Kidney (tissue), 14 donors: ENCODE data around the gene NECTIN4. TPM values are rescaled to one million over a fixed set of nuclear protein-coding genes. Genes with fewer than 3 reads are reported as not detected.

ENCODE experiments used
- DNase-seq, 5 donors: peaks; one replicate each; pipeline ENCODE4 v3.0.0-alpha.2; 2013 to 2020
- FAIRE-seq: peaks from 2 replicates; lab custom pipeline; 2012; peaks lifted over from hg19 to GRCh38; lab: Jason Lieb, UNC
- H3K27ac ChIP-seq, 2 donors: one replicate each; pipeline ENCODE4 v1.7.0; 2013; ENCODE audit warnings: low read depth in 2 of 2, low read length in 2 of 2, inconsistent platforms in 1 of 2
- H3K27me3 ChIP-seq: one replicate; pipeline ENCODE4 v1.7.1; 2013; ENCODE audit warnings: low read length, inconsistent platforms; ENCODE audit not compliant: control insufficient read depth, insufficient read depth
- H3K36me3 ChIP-seq, 3 donors: one replicate each; pipeline versions ENCODE4 v1.7.0 to v1.7.1; 2013; ENCODE audit warnings: low read length in 3 of 3, control low read depth in 1 of 3, inconsistent platforms in 1 of 3; ENCODE audit not compliant: insufficient read depth in 3 of 3, control insufficient read depth in 2 of 3
- H3K4me1 ChIP-seq, 3 donors: one replicate each; pipeline versions ENCODE4 v1.7.0 to v1.7.1; 2013; ENCODE audit warnings: low read length in 3 of 3, inconsistent platforms in 1 of 3, low read depth in 1 of 3; ENCODE audit not compliant: control insufficient read depth in 2 of 3, insufficient read depth in 2 of 3
- H3K4me3 ChIP-seq, 3 donors: one replicate each; pipeline versions ENCODE4 v1.7.0 to v1.8.1; 2013; ENCODE audit warnings: low read length in 3 of 3, control low read depth in 1 of 3, inconsistent platforms in 1 of 3
- H3K9ac ChIP-seq, 3 donors: one replicate each; pipeline versions ENCODE4 v1.7.0 to v1.7.1; 2013; ENCODE audit warnings: low read length in 3 of 3, control low read depth in 1 of 3, inconsistent platforms in 1 of 3
- H3K9me3 ChIP-seq, 3 donors: one replicate each; pipeline versions ENCODE4 v1.7.0 to v1.7.1; 2013; ENCODE audit warnings: low read length in 3 of 3, control low read depth in 1 of 3, inconsistent platforms in 1 of 3; ENCODE audit not compliant: control insufficient read depth in 2 of 3, insufficient read depth in 1 of 3
- intact Hi-C: fragments of 100-400 bp; cut with DNase I; formaldehyde crosslinking; loops from one replicate; pipeline ENCODE4 v1.11.1; 2022
- polyA plus RNA-seq: library from polyadenylated mRNA; stranded (reverse); fragments of 350-450 nt; fragmentation: Illumina TruSeq; extraction: RNeasy Lipid Tissue Mini Kit (QIAGEN cat#74804); gene quantifications from one replicate; pipeline ENCODE4 v1.2.3, GENCODE V29; 2014; ENCODE audit warnings: low read depth, low replicate concordance; ENCODE audit not compliant: insufficient read depth
- total RNA-seq: library from RNA; stranded (reverse); fragmentation: NEBNext Ultra II Directional; extraction: Animal tissue kit (Norgen Biotek cat#: 25700); gene quantifications from one replicate; pipeline ENCODE4 v1.2.1, GENCODE V29; 2021
- TF ChIP-seq, protein P1 (sequence below): IDR thresholded peaks from 3 replicates; pipeline ENCODE4 v1.5.1; 2012; ENCODE audit warnings: mild to moderate bottlenecking, moderate library complexity, borderline replicate concordance; ENCODE audit not compliant: insufficient read depth; ENCODE audit errors: extremely low read depth
- donor health status: control.
- donor health status: control.
- donor health status: control.
- donor health status: control.
- donor health status: control.
- donor health status: DM: yes; HTN: yes; CAD: no.
- donor health status: Normal renal cell carcinoma (clear cell type).

The NECTIN4 gene
- total and polyA plus RNA-seq, 2 donors from 2014 or later: 2.7 to 12.8 TPM

DNA sequence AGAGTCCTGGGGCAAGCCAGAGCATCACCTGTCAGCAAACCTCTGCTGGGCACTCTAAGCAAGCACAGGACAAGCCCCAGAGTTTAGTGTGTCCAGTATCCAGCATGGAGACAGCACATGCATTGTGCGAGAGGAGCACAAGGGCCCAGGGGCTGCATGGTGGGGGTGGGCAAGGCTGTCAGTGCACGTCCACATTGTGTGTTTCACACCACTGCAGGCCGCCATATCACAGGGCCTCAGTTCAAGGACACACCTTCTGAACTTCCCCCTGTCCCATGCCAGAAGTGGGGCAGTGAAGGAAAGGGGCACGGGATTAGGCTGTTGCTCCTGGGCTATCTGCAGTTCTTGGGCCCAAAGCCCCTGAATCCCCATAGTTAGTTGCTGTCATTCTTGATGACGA, 49.8 kb downstream of the NECTIN4 start:
- Histone ChIP-seq H3K36me3 (peaks cover 10 to 35% (median 31%) of the 10 kb centered on the region in 3 donors), H3K9me3 (no peaks in the 10 kb centered on the region), H3K4me1 (peaks cover 3 to 10% (median 10%) of the 10 kb centered on the region in 3 donors), H3K4me3 (no peak overlapping the region), H3K27me3 (no peaks in the 10 kb centered on the region), H3K9ac (no peak overlapping the region), H3K27ac (no peak overlapping the region)
- TF ChIP-seq, protein P1, sequence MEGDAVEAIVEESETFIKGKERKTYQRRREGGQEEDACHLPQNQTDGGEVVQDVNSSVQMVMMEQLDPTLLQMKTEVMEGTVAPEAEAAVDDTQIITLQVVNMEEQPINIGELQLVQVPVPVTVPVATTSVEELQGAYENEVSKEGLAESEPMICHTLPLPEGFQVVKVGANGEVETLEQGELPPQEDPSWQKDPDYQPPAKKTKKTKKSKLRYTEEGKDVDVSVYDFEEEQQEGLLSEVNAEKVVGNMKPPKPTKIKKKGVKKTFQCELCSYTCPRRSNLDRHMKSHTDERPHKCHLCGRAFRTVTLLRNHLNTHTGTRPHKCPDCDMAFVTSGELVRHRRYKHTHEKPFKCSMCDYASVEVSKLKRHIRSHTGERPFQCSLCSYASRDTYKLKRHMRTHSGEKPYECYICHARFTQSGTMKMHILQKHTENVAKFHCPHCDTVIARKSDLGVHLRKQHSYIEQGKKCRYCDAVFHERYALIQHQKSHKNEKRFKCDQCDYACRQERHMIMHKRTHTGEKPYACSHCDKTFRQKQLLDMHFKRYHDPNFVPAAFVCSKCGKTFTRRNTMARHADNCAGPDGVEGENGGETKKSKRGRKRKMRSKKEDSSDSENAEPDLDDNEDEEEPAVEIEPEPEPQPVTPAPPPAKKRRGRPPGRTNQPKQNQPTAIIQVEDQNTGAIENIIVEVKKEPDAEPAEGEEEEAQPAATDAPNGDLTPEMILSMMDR: no peak
- intact Hi-C loops: no loop called here
- FAIRE-seq (no peak), DNase-seq (no peak)

- TF ChIP-seq, protein P1: no peak
- FAIRE-seq: no peak
- Histone ChIP-seq H3K9me3 (no peaks in the 10 kb centered on the region), H3K36me3 (peaks cover 10 to 35% (median 31%) of the 10 kb centered on the region in 3 donors), H3K27me3 (no peaks in the 10 kb centered on the region), H3K27ac (no peak overlapping the region), H3K4me3 (peak overlapping the region; percentile 34 to 74 (median 70)), H3K9ac (no peak overlapping the region), H3K4me1 (peaks cover under 1 to 6% (median 6%) of the 10 kb centered on the region in 3 donors)
- DNase-seq: no peak
- intact Hi-C loops: no loop called here
Measured at GRCh38 chr1:161039154-161039545, 50.2 kb downstream of the NECTIN4 start.

DNA sequence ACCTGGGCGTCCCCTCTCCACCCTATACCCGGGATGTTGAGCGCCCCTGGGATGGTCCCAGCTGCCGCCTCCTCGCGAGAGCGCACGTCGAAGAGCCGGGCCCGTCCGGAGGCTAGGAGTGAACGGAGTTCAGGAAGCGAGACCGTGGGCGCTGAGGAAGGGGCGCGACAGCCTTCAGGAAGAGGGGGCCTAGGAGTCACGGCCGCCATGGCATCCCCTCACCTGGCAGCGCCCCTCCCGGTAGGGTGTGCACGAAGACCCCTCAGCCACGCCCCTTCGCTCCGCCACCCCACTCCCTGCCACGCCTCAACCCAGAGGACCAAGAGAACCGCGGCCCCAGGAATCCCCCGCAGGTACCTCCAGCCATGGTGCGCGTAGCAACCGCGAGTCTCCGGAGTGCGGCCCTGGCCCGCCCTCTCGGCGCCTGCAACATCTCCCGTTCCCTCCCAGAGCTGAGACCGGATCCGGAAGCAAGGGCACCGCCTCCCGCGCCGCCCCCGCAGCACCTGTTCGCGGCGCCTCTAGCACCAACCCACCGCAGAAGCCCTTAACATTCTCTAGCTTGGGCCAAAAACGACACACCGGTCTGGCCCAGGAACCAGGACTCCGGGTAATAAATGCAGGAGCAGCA, 50.7 kb downstream of the NECTIN4 start, which contains the start of gene TSTD1:
TSS of gene TSTD1 (minus strand) at position 442 of the 631 bp plus-strand sequence. CDS start at position 367, 75 bp downstream.
- Histone ChIP-seq H3K4me1 (peaks cover 0 to 5% (median 4%) of the 10 kb centered on the region in 3 donors), H3K9ac (peak within 1 kb of the TSS in 2 of 3 donors; percentile 12 to 65)
- intact Hi-C loops: no loop called here

More for the DNA sequence above, 50.7 kb downstream of the NECTIN4 start, which contains the start of gene TSTD1:
- H3K27me3 ChIP-seq: no peaks in the 10 kb centered on the region
- FAIRE-seq (no peak), DNase-seq (peak; percentile 81 to 90 (median 85))
- peaks cover 10 to 35% (median 31%) of the 10 kb centered on the region in 3 donors for H3K36me3 ChIP-seq
- TF ChIP-seq, protein P1: no peak
- H3K9me3 ChIP-seq: no peaks in the 10 kb centered on the region
- peak within 1 kb of the TSS; percentile 60 to 74 (median 70) for H3K4me3 ChIP-seq
- peak within 1 kb of the TSS; percentile 40 to 43 for H3K27ac ChIP-seq
